GM12864 (cell line): ENCODE results near the gene RPL19.

Experiments used
- DNase-seq: peaks from one replicate; pipeline ENCODE4 v3.0.0-alpha.2; 2011; ENCODE audit warnings: low read depth
- H3K4me3 ChIP-seq: 2 replicates; pipeline ENCODE4 v1.5.1; 2011; ENCODE audit warnings: mild to moderate bottlenecking, low read depth, low read length, control low read depth
- TF ChIP-seq, protein P1 (sequence below): IDR thresholded peaks from 2 replicates; pipeline ENCODE4 v1.5.1; 2011; ENCODE audit warnings: low read depth, mild to moderate bottlenecking, moderate library complexity, low read length, control low read depth, inconsistent platforms; ENCODE audit errors: missing control alignments

Gene RPL19

GRCh38 chr17:39178536-39178935, 21.5 kb upstream of the RPL19 start:
- TF ChIP-seq, protein P1, sequence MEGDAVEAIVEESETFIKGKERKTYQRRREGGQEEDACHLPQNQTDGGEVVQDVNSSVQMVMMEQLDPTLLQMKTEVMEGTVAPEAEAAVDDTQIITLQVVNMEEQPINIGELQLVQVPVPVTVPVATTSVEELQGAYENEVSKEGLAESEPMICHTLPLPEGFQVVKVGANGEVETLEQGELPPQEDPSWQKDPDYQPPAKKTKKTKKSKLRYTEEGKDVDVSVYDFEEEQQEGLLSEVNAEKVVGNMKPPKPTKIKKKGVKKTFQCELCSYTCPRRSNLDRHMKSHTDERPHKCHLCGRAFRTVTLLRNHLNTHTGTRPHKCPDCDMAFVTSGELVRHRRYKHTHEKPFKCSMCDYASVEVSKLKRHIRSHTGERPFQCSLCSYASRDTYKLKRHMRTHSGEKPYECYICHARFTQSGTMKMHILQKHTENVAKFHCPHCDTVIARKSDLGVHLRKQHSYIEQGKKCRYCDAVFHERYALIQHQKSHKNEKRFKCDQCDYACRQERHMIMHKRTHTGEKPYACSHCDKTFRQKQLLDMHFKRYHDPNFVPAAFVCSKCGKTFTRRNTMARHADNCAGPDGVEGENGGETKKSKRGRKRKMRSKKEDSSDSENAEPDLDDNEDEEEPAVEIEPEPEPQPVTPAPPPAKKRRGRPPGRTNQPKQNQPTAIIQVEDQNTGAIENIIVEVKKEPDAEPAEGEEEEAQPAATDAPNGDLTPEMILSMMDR: no peak
- no peak overlapping the region for H3K4me3 ChIP-seq
- no peak for DNase-seq

GRCh38 chr17:39181303-39181702, 18.8 kb upstream of the RPL19 start:
- H3K4me3 ChIP-seq: no peak overlapping the region
- DNase-seq: no peak
- TF ChIP-seq, protein P1: no peak

DNA sequence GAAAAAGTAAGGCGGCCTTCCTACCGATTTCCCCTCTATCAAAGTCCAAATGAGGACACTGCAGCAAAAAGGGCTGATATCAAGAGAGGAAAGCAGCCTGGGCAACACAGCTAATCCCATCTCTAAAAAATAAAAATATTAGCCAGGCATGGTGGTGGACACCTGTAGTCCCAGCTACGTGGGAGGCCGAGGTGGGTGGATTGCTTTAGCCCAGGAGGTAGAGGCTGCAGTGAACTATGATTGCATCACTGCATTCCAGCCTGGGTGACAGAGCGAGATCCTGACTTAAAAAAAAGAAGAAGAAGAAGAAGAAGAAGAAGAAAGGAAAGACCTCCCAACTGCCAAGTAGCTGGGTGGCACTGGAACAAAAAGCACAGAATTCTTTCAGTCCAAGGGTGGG, 17.0 kb upstream of the RPL19 start:
- no peak overlapping the region for H3K4me3 ChIP-seq
- TF ChIP-seq, protein P1: no peak
- no peak for DNase-seq

DNA sequence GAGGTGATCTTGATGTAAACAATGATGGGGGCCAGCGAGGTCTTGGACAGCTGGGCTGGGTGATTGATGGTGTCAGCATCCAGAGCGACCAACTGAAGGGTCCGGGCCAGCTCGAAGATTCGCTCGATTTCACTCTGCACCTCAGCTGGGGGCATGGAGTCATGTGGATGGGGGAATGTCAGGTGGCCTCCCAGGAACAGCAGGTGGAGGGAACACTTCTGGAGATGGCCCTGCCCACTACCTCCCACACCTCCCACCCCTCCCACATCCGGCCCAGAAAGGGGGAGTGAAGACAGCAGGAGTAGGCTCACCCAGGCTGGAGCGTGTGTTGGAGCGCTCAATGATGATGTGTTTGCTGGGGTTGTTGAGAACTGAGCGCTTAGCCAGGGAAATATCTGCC, 16.4 kb upstream of the RPL19 start:
- TF ChIP-seq, protein P1: no peak
- H3K4me3 ChIP-seq: no peak overlapping the region
- DNase-seq: no peak

- TF ChIP-seq, protein P1: no peak
- no peak overlapping the region for H3K4me3 ChIP-seq
- DNase-seq: no peak
These were observed 13.5 kb upstream of the RPL19 start for GRCh38 chr17:39186481-39187002.

DNA sequence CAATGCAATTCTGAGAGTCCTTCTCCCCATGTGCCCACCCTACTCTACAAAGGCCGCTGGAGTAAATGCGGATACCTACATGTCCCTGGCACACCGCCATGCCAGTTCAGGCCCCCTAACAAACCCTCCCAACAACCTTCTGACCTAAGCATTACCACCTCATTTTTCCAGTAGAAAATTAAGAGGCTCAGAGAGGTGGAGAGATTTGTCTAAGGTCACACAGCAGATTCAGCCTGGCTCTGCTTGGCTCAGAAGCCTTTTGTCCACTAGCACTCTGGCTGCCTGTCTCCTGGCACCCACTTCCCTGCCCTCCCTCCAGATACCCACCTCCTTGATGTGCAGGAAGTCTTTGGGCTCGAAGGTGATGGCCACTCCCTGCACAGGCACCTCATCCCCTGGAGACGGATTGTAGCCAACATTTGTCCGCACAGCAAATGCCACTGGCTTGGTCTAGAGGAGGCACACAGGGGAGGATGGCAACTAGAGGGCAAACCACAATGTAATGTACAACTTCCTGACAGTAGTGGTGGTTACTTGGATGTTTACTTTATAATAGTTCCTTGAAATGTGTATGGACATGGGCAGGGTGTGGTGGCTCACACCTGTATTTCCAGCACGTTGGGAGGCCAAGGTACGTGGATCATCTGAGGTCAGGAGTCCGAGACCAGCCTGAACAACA, 12.8 kb upstream of the RPL19 start:
- TF ChIP-seq, protein P1: no peak
- H3K4me3 ChIP-seq: no peak overlapping the region
- no peak for DNase-seq
